K562 (cell line): ENCODE data around the gene UROD. TPM values are rescaled to one million over a fixed set of nuclear protein-coding genes. Genes with fewer than 3 reads are reported as not detected.
A peak's percentile ranks its signal among the peaks of the same experiment; 100 is the strongest.

Source experiments
- CBX5 ChIP-seq: IDR thresholded peaks from 2 replicates; pipeline ENCODE4 v1.6.1; 2014; ENCODE audit warnings: low read depth, borderline replicate concordance
- CC2D1A ChIP-seq: fragments of 450-650 bp; IDR thresholded peaks from 2 replicates; pipeline ENCODE4 v1.6.1; 2017; ENCODE audit warnings: mild to moderate bottlenecking
- CXXC5 ChIP-seq: fragments of 250-450 bp; sonication (Bioruptor Pico); IDR thresholded peaks from 2 replicates; pipeline ENCODE4 v1.8.0; 2022; ENCODE audit warnings: inconsistent platforms, mild to moderate bottlenecking, moderate library complexity
- E2F3 ChIP-seq: fragments of 250-450 bp; sonication (Bioruptor Pico); IDR thresholded peaks from 2 replicates; pipeline ENCODE4 v1.4.0; 2020; ENCODE audit warnings: mild to moderate bottlenecking
- HNRNPK ChIP-seq: fragments of 200-400 bp; formaldehyde crosslinking; IDR thresholded peaks from one replicate; pipeline ENCODE4 v1.6.1; 2018; ENCODE audit warnings: mild to moderate bottlenecking, low read depth, low read length; ENCODE audit not compliant: poor library complexity, severe bottlenecking
- HSF4 ChIP-seq: fragments of 250-450 bp; sonication (Bioruptor Pico); IDR thresholded peaks from 2 replicates; pipeline ENCODE4 v2.1.2; 2022; ENCODE audit warnings: mild to moderate bottlenecking, moderate library complexity, borderline replicate concordance
- KAT2B ChIP-seq: IDR thresholded peaks from one replicate; pipeline ENCODE4 v1.6.1; 2012; ENCODE audit warnings: low read depth, mild to moderate bottlenecking, control low read depth, inconsistent platforms, low read length, moderate library complexity
- KAT8 ChIP-seq: fragments of 450-650 bp; IDR thresholded peaks from 2 replicates; pipeline ENCODE4 v1.6.1; 2016; ENCODE audit warnings: low read depth, mild to moderate bottlenecking
- KLF10 ChIP-seq: fragments of 250-450 bp; sonication (Bioruptor Pico); IDR thresholded peaks from 2 replicates; pipeline ENCODE4 v1.6.1; 2021; ENCODE audit warnings: matching md5 sums
- MYNN ChIP-seq, 2 experiments: sonication (generic); formaldehyde crosslinking in 1 of 2; IDR thresholded peaks; 2 replicates each; pipeline versions ENCODE4 v1.5.0 to v1.6.1; 2016 to 2020; ENCODE audit warnings: antibody characterized with exemption in 1 of 2, missing genetic modification reagents in 1 of 2
- PCBP2 ChIP-seq: fragments of 200-400 bp; formaldehyde crosslinking; IDR thresholded peaks from 2 replicates; pipeline ENCODE4 v1.6.1; 2018; ENCODE audit warnings: low read length, low read depth, mild to moderate bottlenecking, moderate library complexity; ENCODE audit not compliant: poor library complexity, severe bottlenecking
- PHF21A ChIP-seq: fragments of 450-650 bp; IDR thresholded peaks from 2 replicates; pipeline ENCODE4 v1.6.1; 2017; ENCODE audit warnings: low read depth, borderline replicate concordance
- POU5F1 ChIP-seq: fragments of 150-350 bp; IDR thresholded peaks from 2 replicates; pipeline ENCODE4 v1.6.1; 2014; ENCODE audit warnings: borderline replicate concordance, low read length, low read depth, mild to moderate bottlenecking; ENCODE audit not compliant: partially characterized antibody
- PTTG1 ChIP-seq: fragments of 450-650 bp; IDR thresholded peaks from 2 replicates; pipeline ENCODE4 v1.6.1; 2016; ENCODE audit warnings: low read depth, mild to moderate bottlenecking, missing genetic modification characterization, missing compliant biosample characterization
- RHOXF2B ChIP-seq: fragments of 250-450 bp; sonication (Bioruptor Pico); conservative IDR thresholded peaks from 2 replicates; pipeline ENCODE4 v1.5.1; 2021
- SMARCB1 ChIP-seq: IDR thresholded peaks from 2 replicates; pipeline ENCODE4 v1.6.1; 2011; ENCODE audit warnings: improper control_type of control experiment, low read depth; ENCODE audit not compliant: insufficient read length
- SMARCC2 ChIP-seq: fragments of 450-650 bp; IDR thresholded peaks from 2 replicates; pipeline ENCODE4 v1.6.1; 2017; ENCODE audit warnings: antibody characterized with exemption, moderate library complexity, mild to moderate bottlenecking, low read depth
- ZNF146 ChIP-seq: IDR thresholded peaks from one replicate; pipeline ENCODE4 v1.6.1; 2018; ENCODE audit warnings: missing compliant biosample characterization; ENCODE audit not compliant: unreplicated experiment
- ZNF77 ChIP-seq: fragments of 250-450 bp; sonication (Bioruptor Pico); IDR thresholded peaks from 2 replicates; pipeline ENCODE4 v1.5.0; 2020
- ZSCAN29 ChIP-seq: fragments of 450-650 bp; IDR thresholded peaks from 2 replicates; pipeline ENCODE4 v1.6.1; 2017
- polyA plus RNA-seq, 8 experiments: library from polyadenylated mRNA; depleted of rRNA in 4 of 8; stranded (reverse) in 5 of 8; unstranded in 3 of 8; fragments of >200 nt; fragmentation: Nextera tagmentation in 2 of 8; fragmentation: Illumina TruSeq in 1 of 8; extraction: Ambion mirVana in 2 of 8; extraction: Trizol in 1 of 8; gene quantifications; 2 replicates each; pipeline versions ENCODE4 v1.2.1 to v1.2.3, GENCODE V29; 2011 to 2014; ENCODE audit warnings: inconsistent platforms in 1 of 8, missing spikeins in 1 of 8
- total RNA-seq, 7 experiments: library from RNA; depleted of rRNA in 6 of 7; stranded (reverse); fragments of >200 nt in 6 of 7; fragmentation: Illumina TruSeq in 2 of 7; extraction: Trizol in 2 of 7; gene quantifications; 2 replicates each; pipeline versions ENCODE4 v1.2.1 to v1.2.3, GENCODE V29; 2011 to 2021; ENCODE audit warnings: low replicate concordance in 1 of 7
- TF ChIP-seq, protein P1 (sequence below): fragments of 150-350 bp; conservative IDR thresholded peaks from 2 replicates; pipeline ENCODE4 v1.6.1; 2014; ENCODE audit warnings: low read length
- TF ChIP-seq, protein P2 (sequence below): fragments of 250-450 bp; sonication (Bioruptor Pico); IDR thresholded peaks from 2 replicates; pipeline ENCODE4 v1.8.0; 2021; ENCODE audit warnings: moderate library complexity, mild to moderate bottlenecking, inconsistent platforms
- TF ChIP-seq, protein P3 (sequence below), 2 experiments: fragments of 450-650 bp in 1 of 2; sonication (generic) in 1 of 2; formaldehyde crosslinking in 1 of 2; IDR thresholded peaks in 1 of 2; conservative IDR thresholded peaks in 1 of 2; 2 replicates each; pipeline versions ENCODE4 v1.6.1 to v1.8.1; 2016 to 2023; ENCODE audit warnings: mild to moderate bottlenecking in 2 of 2, moderate library complexity in 2 of 2, inconsistent platforms in 1 of 2, missing genetic modification reagents in 1 of 2
- TF ChIP-seq, protein P4 (sequence below): fragments of 450-650 bp; IDR thresholded peaks from 2 replicates; pipeline ENCODE4 v1.6.1; 2017; ENCODE audit warnings: antibody characterized with exemption

The UROD gene
- total and polyA plus RNA-seq, 9 of the 15 experiments (the other 6 are each of a cell fraction or from before 2014, with no cell fraction given) = 533 to 2,933 (median 1,100) TPM

DNA sequence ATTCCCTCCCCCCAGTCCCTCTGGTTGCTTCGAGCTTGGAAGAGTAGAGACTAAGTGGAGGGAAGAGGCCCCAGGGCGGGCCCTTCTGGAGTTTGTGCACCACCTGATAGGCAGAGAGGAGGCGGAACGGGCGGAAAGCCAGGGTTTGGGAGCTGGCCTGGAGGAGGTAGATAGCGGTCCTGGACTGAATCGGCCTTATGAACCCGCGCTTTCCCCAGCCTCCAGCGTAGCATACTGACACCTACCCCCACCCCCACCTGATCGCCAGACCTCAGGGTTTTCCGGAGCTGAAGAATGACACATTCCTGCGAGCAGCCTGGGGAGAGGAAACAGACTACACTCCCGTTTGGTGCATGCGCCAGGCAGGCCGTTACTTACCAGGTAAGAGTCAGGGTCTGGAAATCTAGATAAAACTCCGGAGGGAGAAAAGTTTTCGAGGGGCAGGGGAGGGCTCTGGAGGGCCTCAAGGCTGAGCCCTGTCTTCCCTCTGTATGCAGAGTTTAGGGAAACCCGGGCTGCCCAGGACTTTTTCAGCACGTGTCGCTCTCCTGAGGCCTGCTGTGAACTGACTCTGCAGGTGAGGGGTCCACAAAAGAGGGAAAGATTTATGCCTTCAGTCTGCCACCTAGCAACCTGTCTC, 705 bp downstream of the UROD start (continued):
- TF ChIP-seq ZSCAN29 (peak; percentile 59; the same call in 1 of the 2 replicates), HSF4 (no peak), PTTG1 (tag) (no peak), SMARCC2 (peak; percentile 92), SMARCB1 (no peak), PHF21A (0 out of 2 replicates have a peak, but pooled peaks have one; percentile 27), CXXC5 (CRISPR knock-in tag) (peak; percentile 91), PCBP2 (no peak), ZNF77 (CRISPR knock-in tag) (no peak), KAT2B (no peak), CC2D1A (peak; percentile 91), KLF10 (CRISPR knock-in tag) (no peak), ZNF146 (no peak), E2F3 (CRISPR knock-in tag) (peak; percentile 84), HNRNPK (no peak), POU5F1 (no peak), CBX5 (peak; percentile 71; the same call in 1 of the 2 replicates), MYNN (IDR thresholded peaks at IDR 0.05) (no peak; the same call in 1 of the 2 replicates), MYNN (CRISPR knock-in tag; IDR thresholded peaks at IDR 0.05) (no peak), KAT8 (no peak), RHOXF2B (CRISPR knock-in tag) (no peak)
- TF ChIP-seq, protein P1, sequence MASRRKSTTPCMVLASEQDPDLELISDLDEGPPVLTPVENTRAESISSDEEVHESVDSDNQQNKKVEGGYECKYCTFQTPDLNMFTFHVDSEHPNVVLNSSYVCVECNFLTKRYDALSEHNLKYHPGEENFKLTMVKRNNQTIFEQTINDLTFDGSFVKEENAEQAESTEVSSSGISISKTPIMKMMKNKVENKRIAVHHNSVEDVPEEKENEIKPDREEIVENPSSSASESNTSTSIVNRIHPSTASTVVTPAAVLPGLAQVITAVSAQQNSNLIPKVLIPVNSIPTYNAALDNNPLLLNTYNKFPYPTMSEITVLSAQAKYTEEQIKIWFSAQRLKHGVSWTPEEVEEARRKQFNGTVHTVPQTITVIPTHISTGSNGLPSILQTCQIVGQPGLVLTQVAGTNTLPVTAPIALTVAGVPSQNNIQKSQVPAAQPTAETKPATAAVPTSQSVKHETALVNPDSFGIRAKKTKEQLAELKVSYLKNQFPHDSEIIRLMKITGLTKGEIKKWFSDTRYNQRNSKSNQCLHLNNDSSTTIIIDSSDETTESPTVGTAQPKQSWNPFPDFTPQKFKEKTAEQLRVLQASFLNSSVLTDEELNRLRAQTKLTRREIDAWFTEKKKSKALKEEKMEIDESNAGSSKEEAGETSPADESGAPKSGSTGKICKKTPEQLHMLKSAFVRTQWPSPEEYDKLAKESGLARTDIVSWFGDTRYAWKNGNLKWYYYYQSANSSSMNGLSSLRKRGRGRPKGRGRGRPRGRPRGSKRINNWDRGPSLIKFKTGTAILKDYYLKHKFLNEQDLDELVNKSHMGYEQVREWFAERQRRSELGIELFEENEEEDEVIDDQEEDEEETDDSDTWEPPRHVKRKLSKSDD = no peak; the same call in 1 of the 2 replicates
- TF ChIP-seq, protein P2, sequence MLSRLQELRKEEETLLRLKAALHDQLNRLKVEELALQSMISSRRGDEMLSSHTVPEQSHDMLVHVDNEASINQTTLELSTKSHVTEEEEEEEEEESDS = no peak
- TF ChIP-seq, protein P3, sequence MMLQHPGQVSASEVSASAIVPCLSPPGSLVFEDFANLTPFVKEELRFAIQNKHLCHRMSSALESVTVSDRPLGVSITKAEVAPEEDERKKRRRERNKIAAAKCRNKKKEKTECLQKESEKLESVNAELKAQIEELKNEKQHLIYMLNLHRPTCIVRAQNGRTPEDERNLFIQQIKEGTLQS (IDR thresholded peaks at IDR 0.05) = peak; percentile 55
- TF ChIP-seq, protein P3 (CRISPR knock-in tag; conservative IDR thresholded peaks at IDR 0.05) = 0 out of 2 replicates have a peak, but pooled peaks have one; percentile 67
- TF ChIP-seq, protein P4, sequence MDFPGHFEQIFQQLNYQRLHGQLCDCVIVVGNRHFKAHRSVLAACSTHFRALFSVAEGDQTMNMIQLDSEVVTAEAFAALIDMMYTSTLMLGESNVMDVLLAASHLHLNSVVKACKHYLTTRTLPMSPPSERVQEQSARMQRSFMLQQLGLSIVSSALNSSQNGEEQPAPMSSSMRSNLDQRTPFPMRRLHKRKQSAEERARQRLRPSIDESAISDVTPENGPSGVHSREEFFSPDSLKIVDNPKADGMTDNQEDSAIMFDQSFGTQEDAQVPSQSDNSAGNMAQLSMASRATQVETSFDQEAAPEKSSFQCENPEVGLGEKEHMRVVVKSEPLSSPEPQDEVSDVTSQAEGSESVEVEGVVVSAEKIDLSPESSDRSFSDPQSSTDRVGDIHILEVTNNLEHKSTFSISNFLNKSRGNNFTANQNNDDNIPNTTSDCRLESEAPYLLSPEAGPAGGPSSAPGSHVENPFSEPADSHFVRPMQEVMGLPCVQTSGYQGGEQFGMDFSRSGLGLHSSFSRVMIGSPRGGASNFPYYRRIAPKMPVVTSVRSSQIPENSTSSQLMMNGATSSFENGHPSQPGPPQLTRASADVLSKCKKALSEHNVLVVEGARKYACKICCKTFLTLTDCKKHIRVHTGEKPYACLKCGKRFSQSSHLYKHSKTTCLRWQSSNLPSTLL = no peak
